Fibroblast of skin of left biceps (primary cell): ENCODE results near the gene CORO2A.
"Not testable (repeated sequence)": the region's sequence is repeated elsewhere in the genome, so short reads cannot be mapped to it uniquely, and the experiment has no call there.

Experiments used
- DNase-seq, 2 experiments: peaks; one replicate each; pipeline ENCODE4 v3.0.0-alpha.2; 2013; ENCODE audit warnings: low read depth in 2 of 2

CORO2A gene

GRCh38 chr9:98191671-98192502 is 550 bp downstream of the CORO2A start:
- DNase-seq: no peak

DNA sequence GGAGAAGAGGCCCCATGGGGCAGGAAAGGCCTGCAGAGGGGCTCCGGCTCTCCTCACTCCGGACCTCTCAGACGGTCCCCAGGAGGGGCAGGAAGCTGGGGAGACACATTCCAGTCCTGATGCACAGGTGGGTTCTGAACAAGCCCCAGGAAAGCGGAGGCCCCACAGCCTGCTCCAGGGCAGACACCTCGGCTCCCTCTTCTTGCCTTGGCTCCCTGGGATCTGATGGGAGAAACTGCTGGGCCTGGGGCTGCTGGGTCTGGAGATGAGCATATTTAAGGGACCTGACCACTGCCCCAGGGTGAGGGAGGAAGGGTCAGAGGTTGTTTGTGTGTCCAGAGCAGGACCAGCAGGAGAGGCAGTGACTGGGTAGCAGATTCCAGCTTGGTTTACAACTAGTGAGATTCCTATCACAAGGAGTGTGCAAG is 1.2 kb downstream of the CORO2A start:
- no peak for DNase-seq

DNA sequence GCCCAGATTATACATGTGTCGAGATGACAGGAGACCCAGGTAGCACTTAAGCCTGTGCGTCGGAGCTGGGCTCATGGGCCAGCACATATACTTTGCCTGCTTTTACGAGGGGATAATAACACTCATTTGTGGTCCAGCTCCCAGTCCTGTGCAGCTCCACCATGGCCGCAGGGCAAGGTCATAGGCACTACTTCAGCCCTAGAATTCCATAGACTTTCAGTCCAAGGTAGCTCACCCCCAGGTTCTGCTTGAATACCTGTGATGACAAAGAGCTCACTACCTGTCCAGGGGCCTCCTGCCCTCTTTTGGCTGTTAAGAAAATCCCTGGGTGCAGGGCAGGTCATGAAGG is 1.7 kb downstream of the CORO2A start:
- DNase-seq: no peak

DNA sequence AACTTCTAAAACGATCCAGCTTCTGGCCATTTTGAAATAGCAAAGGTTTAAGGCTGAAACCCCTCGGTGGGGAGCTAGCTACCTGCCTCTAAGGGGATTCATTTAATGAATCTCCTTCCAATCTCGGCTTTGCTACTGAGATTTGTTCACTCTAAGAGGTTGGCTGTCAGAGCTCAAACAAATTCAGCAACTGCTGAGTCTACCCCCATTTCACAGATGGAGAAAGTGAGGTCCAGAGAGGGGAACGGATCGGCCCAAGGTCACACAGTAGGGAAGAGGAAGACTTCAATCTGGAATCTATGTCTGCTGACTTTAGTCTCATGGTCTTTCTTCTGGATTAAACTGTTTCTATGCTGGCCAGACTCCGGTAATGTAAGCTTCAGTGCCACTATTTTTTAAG is 3.0 kb downstream of the CORO2A start:
- no peak for DNase-seq

DNA sequence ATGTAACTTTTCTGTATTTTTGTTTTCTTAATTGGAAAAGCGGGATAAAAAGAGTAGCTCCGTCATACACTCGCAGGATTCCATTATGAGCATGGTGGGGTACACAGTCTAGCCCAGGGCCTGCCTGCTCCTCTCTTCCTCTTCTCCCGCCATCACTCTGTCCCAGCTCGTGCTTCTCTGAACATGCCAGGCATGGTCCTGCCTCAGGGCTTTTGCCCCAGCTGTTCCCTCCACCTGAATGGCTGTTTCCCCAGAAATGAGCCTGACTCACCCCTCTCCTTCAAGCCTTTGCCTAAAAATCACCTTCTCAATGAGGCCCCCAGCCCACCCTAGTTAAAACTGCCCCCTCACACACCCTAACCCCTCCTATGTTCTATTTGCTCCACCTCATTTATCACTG is 4.5 kb downstream of the CORO2A start:
- no peak for DNase-seq

DNA sequence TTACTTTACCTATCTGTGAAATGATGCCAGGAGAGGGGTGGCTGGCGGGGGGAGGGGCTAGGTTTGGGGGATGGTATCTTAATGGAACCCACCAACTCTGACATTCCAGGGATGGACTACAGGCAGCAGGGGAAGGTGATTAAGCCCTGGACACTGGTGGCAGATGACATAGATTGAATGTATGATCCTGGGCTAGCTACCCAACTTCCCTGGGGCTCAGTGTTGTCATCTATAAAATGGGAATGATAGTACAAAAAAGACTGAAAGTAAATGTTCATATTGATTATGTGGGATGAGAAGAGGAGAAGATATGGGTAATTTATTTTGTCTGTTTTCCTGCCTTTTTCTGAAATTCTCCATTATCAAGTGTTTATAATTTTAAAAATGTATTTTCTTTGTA is 6.2 kb downstream of the CORO2A start:
- DNase-seq: no peak

- DNase-seq: no peak
These were observed 6.7 kb downstream of the CORO2A start for GRCh38 chr9:98185611-98186171.

DNA sequence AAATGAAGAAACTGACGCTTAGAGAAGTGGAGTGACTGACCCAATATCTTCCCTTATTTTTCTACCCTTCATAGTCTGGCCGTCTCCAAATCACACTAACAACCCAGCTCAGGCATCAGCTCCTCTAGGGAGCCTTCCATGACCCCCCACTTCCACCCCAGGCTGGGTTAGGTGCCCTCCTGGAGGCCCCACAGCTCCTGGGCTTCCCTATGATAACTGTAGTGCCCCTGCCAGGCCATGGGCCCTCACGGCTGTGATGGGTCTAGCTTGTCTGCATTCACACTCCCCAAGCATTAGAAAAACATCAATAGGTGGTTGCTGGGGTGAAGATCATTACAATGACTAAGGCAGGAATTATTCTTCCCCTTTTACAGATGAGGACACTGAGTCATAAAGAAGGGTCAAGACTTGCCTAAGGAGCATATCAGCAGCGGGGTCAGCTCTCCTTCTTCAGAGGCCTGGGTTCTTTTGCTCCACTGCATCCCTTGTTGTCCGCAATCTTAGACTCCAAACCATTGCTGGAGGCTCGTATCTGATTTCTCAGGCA is 7.3 kb downstream of the CORO2A start:
- no peak for DNase-seq

- DNase-seq: no peak
These were observed 8.1 kb downstream of the CORO2A start for GRCh38 chr9:98184326-98184725.

GRCh38 chr9:98182889-98183599 is 9.4 kb downstream of the CORO2A start:
- no peak for DNase-seq

DNA sequence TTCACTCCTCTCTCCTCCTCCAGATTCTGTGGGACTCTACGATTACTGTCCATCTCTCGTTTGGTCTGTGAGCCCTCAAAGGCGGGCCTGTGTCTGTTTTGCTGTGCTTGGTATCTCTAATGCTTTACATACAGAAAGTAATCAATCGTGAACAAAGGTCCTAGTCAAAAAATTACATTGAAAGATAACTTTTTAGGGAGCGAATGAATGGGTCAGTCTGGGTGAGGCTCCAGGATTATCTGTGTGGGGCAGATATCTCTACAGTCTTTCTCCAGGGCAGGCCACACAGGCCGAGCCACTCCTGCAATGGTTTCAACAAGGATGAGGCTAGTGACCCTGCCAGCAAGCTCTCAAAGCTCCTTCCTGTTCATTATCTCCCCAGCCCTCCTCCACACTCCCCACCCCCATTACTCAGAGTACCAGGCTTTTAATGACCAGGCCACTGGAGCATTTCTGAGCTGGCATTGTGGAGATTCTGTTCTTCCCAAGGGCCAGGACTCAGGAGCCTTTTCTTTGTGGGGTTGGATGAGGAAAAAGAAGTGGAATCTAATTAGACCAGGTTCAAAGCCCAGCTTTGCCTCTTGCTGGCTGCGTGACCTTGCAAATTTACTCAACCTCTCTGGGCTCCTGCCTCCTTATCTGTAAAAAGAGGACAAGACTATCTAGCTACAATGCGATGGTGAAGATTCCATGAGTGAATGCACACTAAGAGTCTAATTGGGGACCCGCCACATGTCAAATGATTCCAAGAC is 10.2 kb downstream of the CORO2A start:
- no peak for DNase-seq

DNA sequence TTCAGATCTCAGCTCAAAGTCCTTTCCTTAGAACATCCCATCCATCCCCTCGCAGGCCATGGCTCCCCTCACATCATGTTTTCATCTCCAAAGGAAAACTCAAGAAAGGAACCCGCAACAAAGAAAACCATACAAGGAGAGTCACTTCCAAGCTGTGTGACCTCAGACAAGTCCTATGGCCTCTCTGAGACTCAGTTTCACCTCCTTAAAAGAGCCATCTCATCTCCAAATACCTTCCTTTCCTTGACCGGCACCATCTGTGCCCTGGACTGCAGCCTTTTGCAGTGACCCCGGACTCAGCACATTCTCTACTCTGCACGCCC is 10.7 kb downstream of the CORO2A start:
- no peak for DNase-seq

GRCh38 chr9:98180996-98181395 is 11.4 kb downstream of the CORO2A start:
- no peak for DNase-seq

DNA sequence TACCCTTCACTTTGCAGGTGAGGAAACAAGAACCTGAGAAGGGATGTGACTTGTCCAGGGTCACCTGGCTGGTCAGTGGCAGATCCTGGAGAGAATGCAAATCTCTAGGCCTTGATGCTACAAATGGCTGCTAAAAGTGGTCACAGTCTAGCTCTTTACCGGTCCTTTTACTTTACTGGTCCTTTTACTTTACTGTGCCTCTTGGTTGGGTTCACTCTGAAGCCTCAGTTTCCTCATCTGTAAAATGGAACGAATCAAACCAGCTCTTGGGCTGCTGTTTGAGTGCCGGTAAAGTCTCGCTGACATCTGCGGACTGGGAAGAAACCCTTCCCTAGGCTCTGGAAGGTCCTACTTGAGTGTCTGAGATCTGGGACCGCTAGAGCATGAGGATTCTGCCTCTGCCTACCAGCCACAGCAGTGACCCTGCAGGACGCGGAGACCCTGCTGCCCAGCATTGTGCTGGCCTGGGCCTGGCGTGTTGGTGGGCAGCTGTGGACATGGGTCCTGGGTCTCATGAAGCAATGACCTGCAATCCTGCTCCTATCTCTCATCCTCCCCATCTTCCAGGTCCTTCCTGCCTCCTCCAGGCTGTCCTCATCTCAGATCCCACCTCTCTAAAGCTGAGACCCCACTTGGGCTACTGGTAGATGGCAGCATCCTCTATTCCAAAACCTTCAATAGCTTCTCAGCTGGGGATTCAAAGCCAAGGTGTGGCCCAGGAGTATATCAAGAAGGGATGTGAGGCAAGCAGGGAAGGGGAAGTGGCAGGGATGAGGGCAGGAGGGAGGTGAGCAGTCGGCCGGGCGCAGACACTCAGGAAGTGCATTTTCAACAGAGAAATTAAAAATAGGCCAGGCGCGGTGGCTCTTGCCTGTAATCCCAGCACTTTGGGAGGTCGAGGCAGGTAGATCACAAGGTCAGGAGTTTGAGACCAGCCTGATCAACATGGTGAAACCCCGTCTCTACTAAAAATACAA is 13.3 kb downstream of the CORO2A start:
- no peak for DNase-seq

DNA sequence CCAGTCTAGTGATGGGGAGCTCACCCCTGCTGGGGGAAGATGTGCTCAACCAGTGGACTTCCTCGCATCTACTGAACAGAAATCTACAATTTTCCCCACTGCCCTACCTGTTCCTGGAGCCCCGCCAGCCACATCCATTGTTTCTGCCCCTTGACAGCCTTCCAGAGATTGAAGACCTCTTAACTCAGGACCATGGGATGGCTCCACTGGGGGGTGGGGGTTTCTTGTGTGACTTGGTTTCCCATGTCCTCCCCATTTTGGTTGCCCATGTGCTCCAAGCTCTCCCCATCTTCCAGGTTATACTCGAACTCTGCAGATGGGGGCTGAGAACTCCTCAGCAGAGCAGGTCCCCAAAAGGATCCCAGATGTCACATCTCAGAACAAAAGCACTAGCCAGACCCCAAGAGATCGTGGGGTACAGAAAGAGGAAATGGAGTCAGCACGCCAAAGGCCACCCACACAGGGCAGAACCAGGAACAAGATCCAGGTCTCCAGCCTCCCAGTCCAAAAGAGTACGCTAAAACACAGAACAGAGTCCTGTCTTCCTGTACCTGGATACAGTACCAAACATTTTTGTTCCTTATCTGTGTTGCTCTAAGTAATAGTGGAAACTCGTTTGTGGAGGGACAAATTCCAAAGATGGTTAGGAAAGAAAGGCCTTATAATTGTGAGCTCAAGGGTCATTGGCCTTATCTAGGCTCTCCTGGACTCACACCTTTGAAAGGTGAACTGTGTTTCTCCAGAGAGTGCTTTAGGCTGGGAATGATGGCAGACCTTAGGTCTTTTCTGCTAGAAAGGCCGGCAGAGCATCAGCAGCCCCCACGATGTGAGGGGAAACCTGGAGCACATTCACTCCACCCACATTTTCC is 15.8 kb downstream of the CORO2A start:
- no peak for DNase-seq

DNA sequence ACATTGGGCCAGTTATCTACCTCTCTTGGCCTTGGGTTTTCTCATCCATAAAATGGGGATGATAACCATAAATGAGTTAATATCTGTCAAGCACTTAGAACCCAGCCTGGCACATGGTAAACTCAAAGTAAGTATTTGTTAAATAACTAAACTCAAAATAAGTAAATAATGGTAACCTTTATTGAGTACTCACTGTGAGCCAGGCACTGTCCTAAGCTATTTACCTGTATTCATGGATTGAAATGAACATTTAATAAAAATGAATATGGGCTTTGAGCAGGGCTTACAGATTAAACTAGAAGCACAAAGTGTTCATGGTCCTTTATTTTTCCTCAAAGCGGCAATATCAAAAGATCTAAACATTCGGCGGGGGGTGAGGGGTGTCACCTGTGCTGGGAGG is 16.7 kb downstream of the CORO2A start:
- DNase-seq: no peak

- no peak for DNase-seq
These were observed 17.3 kb downstream of the CORO2A start for GRCh38 chr9:98175028-98175569.

DNA sequence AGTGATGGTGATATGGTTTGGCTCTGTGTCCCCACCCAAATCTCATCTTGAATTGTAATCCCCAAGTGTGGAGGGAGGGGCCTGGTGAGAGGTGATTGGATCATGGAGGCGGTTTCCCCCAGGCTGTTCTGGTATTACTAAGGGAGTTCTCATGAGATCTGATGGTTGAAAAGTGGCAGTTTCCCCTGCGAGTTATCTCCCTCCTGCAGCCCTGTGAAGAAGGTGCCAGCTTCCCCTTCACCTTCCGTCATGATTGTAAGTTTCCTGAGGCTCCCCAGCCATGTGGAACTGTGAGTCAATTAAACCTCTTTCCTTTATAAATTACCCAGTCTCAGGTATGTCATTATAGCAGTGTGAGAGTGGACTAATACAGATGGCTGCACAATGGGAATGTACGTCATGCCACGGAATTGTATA is 17.9 kb downstream of the CORO2A start:
- not testable (repeated sequence) for DNase-seq

DNA sequence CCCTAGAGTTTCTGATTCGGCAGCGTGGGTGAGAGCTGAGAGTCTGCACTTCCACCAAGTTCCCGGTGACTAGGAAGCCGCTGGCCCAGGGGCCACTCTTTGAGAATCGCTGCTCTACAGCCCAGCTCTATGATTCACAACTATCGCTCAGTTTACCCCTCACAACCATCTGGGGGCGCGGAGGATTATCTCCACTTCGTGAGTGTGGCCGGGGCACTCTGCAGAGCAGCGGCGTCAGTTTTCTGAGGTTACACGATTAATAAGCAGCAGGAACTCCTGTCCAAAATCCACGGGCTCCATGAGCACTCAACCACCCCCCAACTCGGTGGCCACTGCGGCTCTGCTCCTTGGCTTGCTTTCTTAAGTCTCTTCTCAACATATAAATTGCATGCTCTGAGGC is 19.3 kb downstream of the CORO2A start:
- no peak for DNase-seq

DNA sequence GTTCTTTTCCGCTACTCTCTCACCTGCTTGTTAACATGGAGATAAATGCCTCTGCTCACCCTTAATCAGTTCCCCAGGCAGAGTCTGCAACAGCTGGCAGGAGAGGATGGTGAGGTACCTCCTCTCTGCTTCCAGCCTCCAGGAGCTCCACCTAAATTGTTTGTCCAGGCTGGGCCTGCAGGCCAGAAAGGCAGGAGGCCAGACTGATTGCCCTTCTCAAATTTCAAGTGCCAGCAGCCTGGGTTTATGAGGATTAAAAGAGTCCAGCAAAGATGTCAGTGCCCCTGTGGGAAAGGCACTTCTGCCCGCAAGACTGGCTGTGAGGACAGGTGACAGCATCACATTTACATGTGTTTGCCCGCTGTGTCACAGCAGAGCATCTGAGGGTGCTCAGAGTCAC is 19.8 kb downstream of the CORO2A start:
- DNase-seq: no peak
